Loucy (cell line): ENCODE measurements around the gene PAAF1.
"Not testable (repeated sequence)": the region's sequence is repeated elsewhere in the genome, so short reads cannot be mapped to it uniquely, and the experiment has no call there.

Experiments
- H2AFZ ChIP-seq: fragments of 200-600 bp; sonication (generic); 2 replicates; pipeline ENCODE4 v1.6.0; 2016; ENCODE audit warnings: antibody characterized with exemption, mild to moderate bottlenecking, low read length, moderate library complexity
- H3F3A ChIP-seq: fragments of 200-600 bp; 2 replicates; pipeline ENCODE4 v1.6.0; 2016; ENCODE audit warnings: antibody characterized with exemption, low read depth, mild to moderate bottlenecking
- H3K27me3 ChIP-seq: fragments of 200-600 bp; sonication (generic); 2 replicates; pipeline ENCODE4 v1.6.1; 2014; ENCODE audit warnings: low read length, mild to moderate bottlenecking; ENCODE audit not compliant: insufficient read depth, poor library complexity, severe bottlenecking
- H3K36me3 ChIP-seq: fragments of 200-600 bp; sonication (generic); 2 replicates; pipeline ENCODE4 v1.6.1; 2016; ENCODE audit warnings: low read length; ENCODE audit not compliant: insufficient read depth
- H3K4me1 ChIP-seq: fragments of 200-600 bp; sonication (generic); 2 replicates; pipeline ENCODE4 v1.5.1; 2014; ENCODE audit warnings: low read length, mild to moderate bottlenecking; ENCODE audit not compliant: insufficient read depth, poor library complexity, severe bottlenecking
- H3K4me2 ChIP-seq: fragments of 200-600 bp; sonication (generic); 2 replicates; pipeline ENCODE4 v1.6.0; 2014; ENCODE audit warnings: antibody characterized with exemption, low read length, low read depth, mild to moderate bottlenecking; ENCODE audit not compliant: poor library complexity, severe bottlenecking
- H3K4me3 ChIP-seq: fragments of 200-600 bp; sonication (generic); 2 replicates; pipeline ENCODE4 v1.5.1; 2014; ENCODE audit warnings: low read length, mild to moderate bottlenecking, mixed read lengths; ENCODE audit not compliant: poor library complexity, severe bottlenecking
- H3K79me2 ChIP-seq: fragments of 200-600 bp; sonication (generic); 2 replicates; pipeline ENCODE4 v1.6.1; 2014; ENCODE audit warnings: low read length; ENCODE audit not compliant: insufficient read depth
- H3K9ac ChIP-seq: fragments of 200-600 bp; sonication (generic); 2 replicates; pipeline ENCODE4 v1.6.0; 2014; ENCODE audit warnings: mild to moderate bottlenecking, low read depth, low read length, moderate library complexity; ENCODE audit not compliant: poor library complexity, severe bottlenecking
- H3K9me2 ChIP-seq: fragments of 200-600 bp; sonication (generic); replicated peaks from 2 replicates; pipeline ENCODE4 v1.6.1; 2016; ENCODE audit warnings: low read depth, low read length, mixed read lengths
- H3K9me3 ChIP-seq: fragments of 200-600 bp; sonication (generic); 2 replicates; pipeline ENCODE4 v1.6.1; 2014; ENCODE audit warnings: mild to moderate bottlenecking, antibody characterized with exemption, low read length, low read depth; ENCODE audit not compliant: insufficient read depth
- H4K20me1 ChIP-seq: fragments of 200-600 bp; sonication (generic); 2 replicates; pipeline ENCODE4 v1.6.0; 2014; ENCODE audit warnings: antibody characterized with exemption, low read length, mild to moderate bottlenecking; ENCODE audit not compliant: insufficient read depth, poor library complexity, severe bottlenecking
- CTCF ChIP-seq: fragments of 200-600 bp; sonication (generic); conservative IDR thresholded peaks from 2 replicates; pipeline ENCODE4 v1.5.1; 2014; ENCODE audit warnings: mild to moderate bottlenecking, antibody characterized with exemption, low read length
- EZH2phosphoT487 ChIP-seq: fragments of 200-600 bp; IDR thresholded peaks from 2 replicates; pipeline ENCODE4 v1.6.1; 2018; ENCODE audit warnings: antibody characterized with exemption, mild to moderate bottlenecking, moderate library complexity, borderline replicate concordance

The PAAF1 gene

GRCh38 chr11:73875840-73876239 lies 959 bp upstream of the PAAF1 start:
- H3K27me3 ChIP-seq = no peaks in the 10 kb centered on the region
- H3F3A ChIP-seq = no peaks in the 10 kb centered on the region
- no peaks in the 10 kb centered on the region for H3K9me3 ChIP-seq
- no peak for TF ChIP-seq CTCF
- no peak for TF ChIP-seq EZH2phosphoT487
- peak overlapping the region; percentile 98 for H3K4me2 ChIP-seq
- H3K36me3 ChIP-seq = peaks cover 15% of the 10 kb centered on the region; the same call in 1 of the 2 replicates
- peaks cover 25% of the 10 kb centered on the region for H3K4me1 ChIP-seq
- H3K9me2 ChIP-seq = no peaks in the 10 kb centered on the region
- peak overlapping the region; percentile 91 for H3K9ac ChIP-seq
- H3K79me2 ChIP-seq = peaks cover 59% of the 10 kb centered on the region
- peaks cover 7% of the 10 kb centered on the region for H4K20me1 ChIP-seq
- H3K4me3 ChIP-seq = peak overlapping the region; percentile 92
- H2AFZ ChIP-seq = no peak overlapping the region

- Histone ChIP-seq H3K36me3 (no peaks in the 10 kb centered on the region), H3K4me1 (peaks cover 25% of the 10 kb centered on the region), H2AFZ (no peak overlapping the region), H3F3A (no peaks in the 10 kb centered on the region), H3K9me2 (no peaks in the 10 kb centered on the region), H4K20me1 (peaks cover 7% of the 10 kb centered on the region), H3K9me3 (no peaks in the 10 kb centered on the region), H3K27me3 (no peaks in the 10 kb centered on the region), H3K9ac (no peak overlapping the region), H3K4me3 (peak overlapping the region; percentile 92), H3K4me2 (peak overlapping the region; percentile 58), H3K79me2 (peaks cover 50% of the 10 kb centered on the region)
- TF ChIP-seq CTCF (no peak), EZH2phosphoT487 (no peak)
Observed at GRCh38 chr11:73878771-73879170, 2.0 kb downstream of the PAAF1 start.

GRCh38 chr11:73880449-73880848 lies 3.6 kb downstream of the PAAF1 start:
- H3K9ac ChIP-seq, H3K9me2 ChIP-seq, H2AFZ ChIP-seq, H3F3A ChIP-seq, H4K20me1 ChIP-seq, H3K36me3 ChIP-seq, H3K4me2 ChIP-seq, H3K9me3 ChIP-seq, H3K27me3 ChIP-seq, H3K4me3 ChIP-seq: not testable (repeated sequence)
- Histone ChIP-seq H3K79me2 (peaks cover 33% of the 10 kb centered on the region), H3K4me1 (peaks cover 14% of the 10 kb centered on the region)

GRCh38 chr11:73883856-73884255 lies 7.1 kb downstream of the PAAF1 start:
- no peaks in the 10 kb centered on the region for H3F3A ChIP-seq

More at GRCh38 chr11:73883856-73884255, 7.1 kb downstream of the PAAF1 start:
- no peak overlapping the region for H3K4me3 ChIP-seq
- no peak overlapping the region for H3K4me2 ChIP-seq
- H3K27me3 ChIP-seq = no peaks in the 10 kb centered on the region
- no peaks in the 10 kb centered on the region for H4K20me1 ChIP-seq
- TF ChIP-seq CTCF (no peak), EZH2phosphoT487 (no peak)
- no peak overlapping the region for H3K9ac ChIP-seq
- no peaks in the 10 kb centered on the region for H3K9me2 ChIP-seq
- H3K36me3 ChIP-seq = no peaks in the 10 kb centered on the region
- peaks cover 3% of the 10 kb centered on the region; the same call in 1 of the 2 replicates for H3K79me2 ChIP-seq
- H3K4me1 ChIP-seq = no peaks in the 10 kb centered on the region
- no peak overlapping the region for H2AFZ ChIP-seq
- H3K9me3 ChIP-seq = no peaks in the 10 kb centered on the region
